GM13977 (cell line): ENCODE measurements around the gene ZNF277.
"Not testable (repeated sequence)": the region's sequence is repeated elsewhere in the genome, so short reads cannot be mapped to it uniquely, and the experiment has no call there.

Experiments used
- DNase-seq: peaks from one replicate; pipeline ENCODE4 v3.0.0; 2012; ENCODE audit warnings: low spot score
- CTCF ChIP-seq: IDR thresholded peaks from 2 replicates; pipeline ENCODE4 v1.5.1; 2012; ENCODE audit warnings: mild to moderate bottlenecking, control low read depth; ENCODE audit not compliant: insufficient read depth; ENCODE audit errors: extremely low read depth, missing control alignments
- in situ Hi-C: fragments of 300-500 bp; cut with MboI; formaldehyde crosslinking; loops from one replicate; pipeline ENCODE4 v1.12.0; 2022; ENCODE audit warnings: low sequenced_read_pairs, low pct_unique_long_range_greater_than_20kb, mixed read lengths, inconsistent platforms; ENCODE audit not compliant: unreplicated experiment

Gene ZNF277

GRCh38 chr7:112300831-112301407 is 94.4 kb downstream of the ZNF277 start:
- in situ Hi-C loops = no loop called here
- TF ChIP-seq CTCF = no peak
- no peak for DNase-seq

GRCh38 chr7:112302566-112302965 is 96.1 kb downstream of the ZNF277 start:
- DNase-seq = no peak
- in situ Hi-C loops = no loop called here
- no peak for TF ChIP-seq CTCF

GRCh38 chr7:112306903-112307302 is 100.4 kb downstream of the ZNF277 start:
- no peak for TF ChIP-seq CTCF
- in situ Hi-C loops = no loop called here
- no peak for DNase-seq

GRCh38 chr7:112307506-112307905 is 101.0 kb downstream of the ZNF277 start:
- no peak for DNase-seq
- no peak for TF ChIP-seq CTCF
- in situ Hi-C loops = no loop called here

- in situ Hi-C loops = no loop called here
- DNase-seq = no peak
- TF ChIP-seq CTCF = no peak
Observed at GRCh38 chr7:112308974-112309373, 102.5 kb downstream of the ZNF277 start.

GRCh38 chr7:112316803-112317202 is 110.3 kb downstream of the ZNF277 start:
- DNase-seq, in situ Hi-C loops: not testable (repeated sequence)

GRCh38 chr7:112322070-112322469 is 115.6 kb downstream of the ZNF277 start:
- in situ Hi-C loops = no loop called here
- no peak for TF ChIP-seq CTCF
- no peak for DNase-seq
